GM12878 (cell line): ENCODE measurements around the gene PLA2G4A.

Experiments used
- CREB1 ChIP-seq: IDR thresholded peaks from 2 replicates; pipeline ENCODE4 v1.6.1; 2012; ENCODE audit warnings: low read depth, mild to moderate bottlenecking, inconsistent platforms
- EP300 ChIP-seq, 2 experiments: fragments of 150-350 bp in 1 of 2; IDR thresholded peaks; 2 replicates each; pipeline ENCODE4 v1.6.1; 2011 to 2012; ENCODE audit warnings: low read depth in 2 of 2, low read length in 2 of 2, borderline replicate concordance in 1 of 2, improper control_type of control experiment in 1 of 2, inconsistent platforms in 1 of 2; ENCODE audit not compliant: control insufficient read depth in 1 of 2
- GABPA ChIP-seq: IDR thresholded peaks from 2 replicates; pipeline ENCODE4 v1.6.1; 2014; ENCODE audit warnings: antibody characterized with exemption, low read depth, mild to moderate bottlenecking, inconsistent platforms
- HDAC2 ChIP-seq: fragments of 200-600 bp; sonication (generic); IDR thresholded peaks from 2 replicates; pipeline ENCODE4 v1.6.1; 2017
- JUNB ChIP-seq: IDR thresholded peaks from 2 replicates; pipeline ENCODE4 v1.6.1; 2016; ENCODE audit warnings: antibody characterized with exemption, mild to moderate bottlenecking
- JUND ChIP-seq: IDR thresholded peaks from 2 replicates; pipeline ENCODE4 v1.6.1; 2012; ENCODE audit warnings: low read depth, mild to moderate bottlenecking, low read length, improper control_type of control experiment, moderate library complexity
- RAD51 ChIP-seq: fragments of 450-650 bp; IDR thresholded peaks from 2 replicates; pipeline ENCODE4 v1.6.1; 2016; ENCODE audit warnings: moderate library complexity, mild to moderate bottlenecking, inconsistent platforms
- SIN3A ChIP-seq: IDR thresholded peaks from 2 replicates; pipeline ENCODE4 v1.6.1; 2012; ENCODE audit warnings: low read depth, low read length, improper control_type of control experiment
- SREBF2 ChIP-seq: IDR thresholded peaks from 2 replicates; pipeline ENCODE4 v1.6.1; 2012; ENCODE audit warnings: mild to moderate bottlenecking, low read length
- TF ChIP-seq, protein P1 (sequence below), 3 experiments: IDR thresholded peaks in 2 of 3; conservative IDR thresholded peaks in 1 of 3; 2 replicates each; pipeline ENCODE4 v1.5.1; 2011; ENCODE audit warnings: low read depth in 3 of 3, low read length in 3 of 3, mild to moderate bottlenecking in 3 of 3, control low read depth in 2 of 3, moderate library complexity in 2 of 3, inconsistent platforms in 1 of 3, mixed read lengths in 1 of 3; ENCODE audit not compliant: control insufficient read depth in 2 of 3, insufficient read depth in 1 of 3; ENCODE audit errors: extremely low read depth in 1 of 3

DNA sequence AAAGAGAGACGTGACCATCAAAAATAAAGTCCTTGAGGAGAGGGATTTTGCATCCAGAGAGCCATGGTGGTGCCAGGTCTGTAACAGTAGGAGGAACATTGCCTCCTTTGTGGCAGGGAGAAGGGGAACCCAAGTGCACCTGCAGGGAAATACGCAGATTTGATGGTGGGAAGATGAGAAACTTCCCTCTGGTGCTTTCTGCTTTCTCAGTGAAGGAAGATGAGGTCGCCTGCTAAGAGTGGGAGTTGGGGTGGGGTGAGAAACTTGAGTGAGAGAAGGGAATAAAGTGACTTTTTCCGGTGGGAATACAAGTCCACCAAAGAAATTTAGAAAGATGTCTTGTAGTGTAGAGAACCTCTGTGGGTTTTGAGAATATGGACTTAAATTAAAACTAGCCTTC is 9.1 kb downstream of the PLA2G4A start:
- no peak for TF ChIP-seq JUNB
- TF ChIP-seq, protein P1, sequence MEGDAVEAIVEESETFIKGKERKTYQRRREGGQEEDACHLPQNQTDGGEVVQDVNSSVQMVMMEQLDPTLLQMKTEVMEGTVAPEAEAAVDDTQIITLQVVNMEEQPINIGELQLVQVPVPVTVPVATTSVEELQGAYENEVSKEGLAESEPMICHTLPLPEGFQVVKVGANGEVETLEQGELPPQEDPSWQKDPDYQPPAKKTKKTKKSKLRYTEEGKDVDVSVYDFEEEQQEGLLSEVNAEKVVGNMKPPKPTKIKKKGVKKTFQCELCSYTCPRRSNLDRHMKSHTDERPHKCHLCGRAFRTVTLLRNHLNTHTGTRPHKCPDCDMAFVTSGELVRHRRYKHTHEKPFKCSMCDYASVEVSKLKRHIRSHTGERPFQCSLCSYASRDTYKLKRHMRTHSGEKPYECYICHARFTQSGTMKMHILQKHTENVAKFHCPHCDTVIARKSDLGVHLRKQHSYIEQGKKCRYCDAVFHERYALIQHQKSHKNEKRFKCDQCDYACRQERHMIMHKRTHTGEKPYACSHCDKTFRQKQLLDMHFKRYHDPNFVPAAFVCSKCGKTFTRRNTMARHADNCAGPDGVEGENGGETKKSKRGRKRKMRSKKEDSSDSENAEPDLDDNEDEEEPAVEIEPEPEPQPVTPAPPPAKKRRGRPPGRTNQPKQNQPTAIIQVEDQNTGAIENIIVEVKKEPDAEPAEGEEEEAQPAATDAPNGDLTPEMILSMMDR (IDR thresholded peaks at IDR 0.05 in 2 of 3, conservative IDR thresholded peaks at IDR 0.05 in 1 of 3; ENCODE audit: control insufficient read depth in 2 of 3, extremely low read depth in 1 of 3, insufficient read depth in 1 of 3, low read depth in 3 of 3, low read length in 3 of 3) = no peak
- TF ChIP-seq HDAC2 = no peak
- TF ChIP-seq EP300 (IDR thresholded peaks at IDR 0.05; ENCODE audit: borderline replicate concordance in 1 of 2, control insufficient read depth in 1 of 2, low read depth in 2 of 2, low read length in 2 of 2) = no peak
- no peak for TF ChIP-seq GABPA
- TF ChIP-seq CREB1 = no peak
- TF ChIP-seq RAD51 = no peak
- no peak for TF ChIP-seq JUND
- no peak for TF ChIP-seq SREBF2
- TF ChIP-seq SIN3A = no peak
